Activated CD4-positive, alpha-beta memory T cell treated with anti-CD3 and anti-CD28 coated beads for 36 hours (primary cell): ENCODE results near the gene TBX15. TPM values are rescaled to one million over a fixed set of nuclear protein-coding genes. Genes with fewer than 3 reads are reported as not detected.

Experiments
- CTCF ChIA-PET: fragments of 350-600 bp; sonication (Branson Sonifier 250); formaldehyde crosslinking; loops from one replicate; lab custom pipeline; 2021; ENCODE audit warnings: antibody characterized with exemption, inconsistent platforms; lab: Charles Lee
- POLR2A ChIA-PET: fragments of 350-600 bp; sonication (Branson Sonifier 250); formaldehyde crosslinking; loops from one replicate; lab custom pipeline; 2021; ENCODE audit warnings: antibody characterized with exemption; lab: Charles Lee
- DNase-seq: peaks from one replicate; pipeline ENCODE4 v3.0.0-alpha.2; 2020
- H3K27ac Mint-ChIP-seq: one replicate; pipeline ENCODE4 v1.8.0; 2021; ENCODE audit warnings: mixed read lengths
- H3K27me3 Mint-ChIP-seq: one replicate; pipeline ENCODE4 v1.8.0; 2021; ENCODE audit warnings: mixed read lengths
- H3K36me3 Mint-ChIP-seq: one replicate; pipeline ENCODE4 v1.8.0; 2021; ENCODE audit warnings: mixed read lengths
- H3K4me1 Mint-ChIP-seq: one replicate; pipeline ENCODE4 v1.8.0; 2021; ENCODE audit warnings: low read depth, mixed read lengths
- H3K4me3 Mint-ChIP-seq: one replicate; pipeline ENCODE4 v1.8.0; 2021; ENCODE audit warnings: mild to moderate bottlenecking, mixed read lengths
- H3K9me3 Mint-ChIP-seq: one replicate; pipeline ENCODE4 v1.8.0; 2021; ENCODE audit warnings: mixed read lengths
- intact Hi-C: fragments of 100-400 bp; cut with micrococcal nuclease; formaldehyde crosslinking; loops from one replicate; pipeline ENCODE4 v1.15.1; 2023
- total RNA-seq, 2 experiments: library from RNA; stranded (reverse); gene quantifications; one replicate each; pipeline ENCODE4 v1.2.3, GENCODE V29; 2021

The TBX15 gene
- total RNA-seq, 2 experiments from 2014 or later: not detected

GRCh38 chr1:118999348-119000071 is 11.4 kb upstream of the TBX15 start:
- Mint-ChIP-seq H3K27me3 (peaks cover 76% of the 10 kb centered on the region), H3K4me1 (peaks cover 6% of the 10 kb centered on the region), H3K4me3 (no peak overlapping the region), H3K27ac (no peak overlapping the region), H3K9me3 (no peaks in the 10 kb centered on the region), H3K36me3 (no peaks in the 10 kb centered on the region)
- DNase-seq: no peak
- intact Hi-C loops: loop anchor here (2.0 kb wide), 1 partner anchor 15 kb away; no protein-coding TSS in a partner anchor
- ChIA-PET CTCF (interaction anchor here (1.0 kb wide), 1 partner anchor 9 kb away, joined by 5 read pairs; no protein-coding TSS in a partner anchor), POLR2A (no interaction called here)

GRCh38 chr1:118998171-118998570 is 10.0 kb upstream of the TBX15 start:
- peaks cover 78% of the 10 kb centered on the region for H3K27me3 Mint-ChIP-seq
- CTCF ChIA-PET: no interaction called here

GRCh38 chr1:118997225-118997624 is 9.1 kb upstream of the TBX15 start:
- POLR2A ChIA-PET: no interaction called here
- Mint-ChIP-seq H3K36me3 (peaks cover 2% of the 10 kb centered on the region), H3K4me1 (peaks cover 4% of the 10 kb centered on the region)

More at GRCh38 chr1:118998171-118998570, 10.0 kb upstream of the TBX15 start:
- no peaks in the 10 kb centered on the region for H3K9me3 Mint-ChIP-seq
- H3K4me1 Mint-ChIP-seq: peaks cover 6% of the 10 kb centered on the region
- intact Hi-C loops: no loop called here
- POLR2A ChIA-PET: no interaction called here
- DNase-seq: no peak
- no peak overlapping the region for H3K4me3 Mint-ChIP-seq
- no peaks in the 10 kb centered on the region for H3K36me3 Mint-ChIP-seq
- no peak overlapping the region for H3K27ac Mint-ChIP-seq

GRCh38 chr1:118995312-118996016 is 7.3 kb upstream of the TBX15 start:
- Mint-ChIP-seq H3K27me3 (peaks cover 80% of the 10 kb centered on the region), H3K9me3 (no peaks in the 10 kb centered on the region), H3K27ac (no peak overlapping the region), H3K36me3 (peaks cover 4% of the 10 kb centered on the region), H3K4me3 (no peak overlapping the region), H3K4me1 (no peaks in the 10 kb centered on the region)
- CTCF ChIA-PET: interaction anchor here (1.0 kb wide), 1 partner anchor 11 kb away, joined by 4 read pairs; no protein-coding TSS in a partner anchor
- intact Hi-C loops: no loop called here
- POLR2A ChIA-PET: no interaction called here
- no peak for DNase-seq

More at GRCh38 chr1:118997225-118997624, 9.1 kb upstream of the TBX15 start:
- H3K27me3 Mint-ChIP-seq: peaks cover 70% of the 10 kb centered on the region
- H3K9me3 Mint-ChIP-seq: no peaks in the 10 kb centered on the region
- intact Hi-C loops: no loop called here
- no peak overlapping the region for H3K4me3 Mint-ChIP-seq
- DNase-seq: no peak
- CTCF ChIA-PET: no interaction called here
- H3K27ac Mint-ChIP-seq: no peak overlapping the region

- intact Hi-C loops: no loop called here
- H3K27me3 Mint-ChIP-seq: peaks cover 80% of the 10 kb centered on the region
- peaks cover 6% of the 10 kb centered on the region for H3K36me3 Mint-ChIP-seq
- no peaks in the 10 kb centered on the region for H3K4me1 Mint-ChIP-seq
- CTCF ChIA-PET: no interaction called here
- no peak overlapping the region for H3K4me3 Mint-ChIP-seq
- POLR2A ChIA-PET: no interaction called here
- no peak for DNase-seq
- H3K9me3 Mint-ChIP-seq: no peaks in the 10 kb centered on the region
- no peak overlapping the region for H3K27ac Mint-ChIP-seq
These were observed 5.5 kb upstream of the TBX15 start for GRCh38 chr1:118993700-118994026.

- POLR2A ChIA-PET: no interaction called here
- CTCF ChIA-PET: no interaction called here
These were observed 4.9 kb upstream of the TBX15 start for GRCh38 chr1:118992868-118993699.

GRCh38 chr1:118992237-118992825 is 4.2 kb upstream of the TBX15 start:
- H3K4me3 Mint-ChIP-seq: no peak overlapping the region
- intact Hi-C loops: no loop called here

More at GRCh38 chr1:118992868-118993699, 4.9 kb upstream of the TBX15 start:
- H3K27ac Mint-ChIP-seq: no peak overlapping the region
- intact Hi-C loops: no loop called here
- H3K4me3 Mint-ChIP-seq: no peak overlapping the region
- no peaks in the 10 kb centered on the region for H3K9me3 Mint-ChIP-seq
- peaks cover 7% of the 10 kb centered on the region for H3K36me3 Mint-ChIP-seq
- DNase-seq: no peak
- H3K4me1 Mint-ChIP-seq: no peaks in the 10 kb centered on the region
- peaks cover 79% of the 10 kb centered on the region for H3K27me3 Mint-ChIP-seq

GRCh38 chr1:118991448-118991847 is 3.3 kb upstream of the TBX15 start:
- intact Hi-C loops: no loop called here
- ChIA-PET POLR2A (no interaction called here), CTCF (no interaction called here)
- Mint-ChIP-seq H3K9me3 (no peaks in the 10 kb centered on the region), H3K27ac (no peak overlapping the region), H3K4me1 (peaks cover 6% of the 10 kb centered on the region), H3K4me3 (no peak overlapping the region), H3K36me3 (peaks cover 13% of the 10 kb centered on the region), H3K27me3 (peaks cover 79% of the 10 kb centered on the region)
- DNase-seq: no peak

More at GRCh38 chr1:118992237-118992825, 4.2 kb upstream of the TBX15 start:
- Mint-ChIP-seq H3K27ac (no peak overlapping the region), H3K36me3 (peaks cover 7% of the 10 kb centered on the region), H3K4me1 (no peaks in the 10 kb centered on the region), H3K9me3 (no peaks in the 10 kb centered on the region), H3K27me3 (peaks cover 76% of the 10 kb centered on the region)
- ChIA-PET POLR2A (no interaction called here), CTCF (no interaction called here)
- DNase-seq: no peak

GRCh38 chr1:118990513-118991152 is 2.5 kb upstream of the TBX15 start:
- intact Hi-C loops: no loop called here
- Mint-ChIP-seq H3K4me3 (no peak overlapping the region), H3K9me3 (no peaks in the 10 kb centered on the region), H3K27me3 (peaks cover 81% of the 10 kb centered on the region), H3K4me1 (peaks cover 11% of the 10 kb centered on the region), H3K27ac (no peak overlapping the region), H3K36me3 (peaks cover 16% of the 10 kb centered on the region)
- DNase-seq: no peak
- ChIA-PET POLR2A (no interaction called here), CTCF (no interaction called here)

- Mint-ChIP-seq H3K4me1 (peaks cover 18% of the 10 kb centered on the region), H3K27ac (no peak overlapping the region), H3K4me3 (no peak overlapping the region), H3K27me3 (peaks cover 82% of the 10 kb centered on the region), H3K9me3 (no peaks in the 10 kb centered on the region), H3K36me3 (peaks cover 23% of the 10 kb centered on the region)
- POLR2A ChIA-PET: no interaction called here
- CTCF ChIA-PET: no interaction called here
- intact Hi-C loops: no loop called here
- no peak for DNase-seq
These were observed 1.8 kb upstream of the TBX15 start for GRCh38 chr1:118989878-118990378.

- POLR2A ChIA-PET: no interaction called here
- Mint-ChIP-seq H3K4me1 (peaks cover 21% of the 10 kb centered on the region), H3K36me3 (peaks cover 26% of the 10 kb centered on the region), H3K27me3 (peaks cover 84% of the 10 kb centered on the region), H3K4me3 (no peak overlapping the region), H3K9me3 (no peaks in the 10 kb centered on the region), H3K27ac (no peak overlapping the region)
- CTCF ChIA-PET: interaction anchor here (0.6 kb wide), 1 partner anchor 1192 kb away, joined by 4 read pairs; no protein-coding TSS in a partner anchor
- DNase-seq: no peak
- intact Hi-C loops: no loop called here
These were observed 1.1 kb upstream of the TBX15 start for GRCh38 chr1:118989006-118989815.
